Epithelial cell of prostate (primary cell): ENCODE measurements around the gene TNK2.
A peak's percentile ranks its signal among the peaks of the same experiment; 100 is the strongest.
"Not testable (repeated sequence)": the region's sequence is repeated elsewhere in the genome, so short reads cannot be mapped to it uniquely, and the experiment has no call there.

Source experiments
- DNase-seq: peaks from one replicate; pipeline ENCODE4 v3.0.0-alpha.2; 2011; ENCODE audit warnings: low read depth, low spot score
- H3K27ac ChIP-seq: fragments of 450-650 bp; 2 replicates; pipeline ENCODE4 v1.5.1; 2017; ENCODE audit warnings: mild to moderate bottlenecking

The TNK2 gene

GRCh38 chr3:195921334-195921791 lies 13.0 kb upstream of the TNK2 start:
- DNase-seq, result no peak
- no peak overlapping the region for H3K27ac ChIP-seq

GRCh38 chr3:195918176-195918575 lies 9.8 kb upstream of the TNK2 start:
- no peak for DNase-seq
- H3K27ac ChIP-seq, result no peak overlapping the region

- no peak for DNase-seq
- no peak overlapping the region for H3K27ac ChIP-seq
These were observed 8.6 kb upstream of the TNK2 start for GRCh38 chr3:195916991-195917390.

GRCh38 chr3:195916291-195916690 lies 7.9 kb upstream of the TNK2 start:
- no peak for DNase-seq
- no peak overlapping the region for H3K27ac ChIP-seq

- DNase-seq, result peak; percentile 97
- H3K27ac ChIP-seq, result peak overlapping the region; percentile 85
These were observed 6.5 kb upstream of the TNK2 start for GRCh38 chr3:195914648-195915473.

- H3K27ac ChIP-seq, result peak overlapping the region; percentile 85
- not testable (repeated sequence) for DNase-seq
These were observed 5.8 kb upstream of the TNK2 start for GRCh38 chr3:195914146-195914545.

- peak; percentile 53 for DNase-seq
- H3K27ac ChIP-seq, result peak overlapping the region; percentile 85
These were observed 5.0 kb upstream of the TNK2 start for GRCh38 chr3:195913382-195913781.

- peak; percentile 83 for DNase-seq
- peak overlapping the region; percentile 57 for H3K27ac ChIP-seq
These were observed 3.6 kb upstream of the TNK2 start for GRCh38 chr3:195911946-195912270.

GRCh38 chr3:195911041-195911945 lies 2.9 kb upstream of the TNK2 start:
- peak overlapping the region; percentile 57 for H3K27ac ChIP-seq

GRCh38 chr3:195910499-195910845 lies 2.1 kb upstream of the TNK2 start:
- H3K27ac ChIP-seq, result peak overlapping the region; percentile 57
- no peak for DNase-seq

More at GRCh38 chr3:195911041-195911945, 2.9 kb upstream of the TNK2 start:
- DNase-seq, result no peak

GRCh38 chr3:195909644-195910498 lies 1.5 kb upstream of the TNK2 start:
- no peak for DNase-seq
- H3K27ac ChIP-seq, result peak overlapping the region; percentile 57

- no peak for DNase-seq
- peak overlapping the region; percentile 57 for H3K27ac ChIP-seq
These were observed 587 bp upstream of the TNK2 start for GRCh38 chr3:195908694-195909581.

GRCh38 chr3:195907684-195907933 lies 742 bp downstream of the TNK2 start:
- peak overlapping the region; percentile 43 for H3K27ac ChIP-seq
- no peak for DNase-seq

GRCh38 chr3:195906865-195907683 lies 1.3 kb downstream of the TNK2 start:
- DNase-seq, result no peak
- H3K27ac ChIP-seq, result peak overlapping the region; percentile 43

- DNase-seq, result peak; percentile 50
- H3K27ac ChIP-seq, result peak overlapping the region; percentile 43
These were observed 2.1 kb downstream of the TNK2 start for GRCh38 chr3:195905970-195906864.

GRCh38 chr3:195904368-195904767 lies 4.0 kb downstream of the TNK2 start:
- no peak overlapping the region for H3K27ac ChIP-seq
- no peak for DNase-seq

GRCh38 chr3:195903950-195904290 lies 4.4 kb downstream of the TNK2 start:
- H3K27ac ChIP-seq, result no peak overlapping the region
- no peak for DNase-seq

GRCh38 chr3:195902634-195903033 lies 5.7 kb downstream of the TNK2 start:
- not testable (repeated sequence) for DNase-seq, H3K27ac ChIP-seq
